Measurements from ENCODE around the gene SYNE1.

SYNE1 gene

DNA sequence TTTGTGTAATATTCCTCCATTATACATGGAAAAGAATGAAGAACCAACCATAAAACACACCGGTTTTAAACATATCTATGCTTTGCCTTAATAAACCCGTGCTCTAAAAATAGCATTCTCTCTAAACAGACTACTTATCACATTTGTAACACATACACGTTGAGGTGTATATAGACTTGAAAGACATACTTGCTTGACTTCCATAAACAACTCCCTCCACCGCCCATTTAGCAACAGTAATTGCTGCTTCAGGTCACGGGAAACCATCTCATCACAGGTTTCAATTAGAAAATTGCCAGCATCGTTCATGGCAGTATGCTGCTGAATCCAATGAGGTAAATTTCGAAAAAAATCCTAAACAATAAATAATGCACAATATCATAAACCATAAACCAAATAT is 174.0 kb downstream of the SYNE1 start:
- no peak overlapping the region for H3K18ac ChIP-seq (ENCODE audit: low read length)
- no peaks in the 10 kb centered on the region for H3K79me2 ChIP-seq (ENCODE audit: control insufficient read depth, insufficient read depth, low read length, poor library complexity)
- H3K4me1 ChIP-seq (ENCODE audit: control insufficient read depth in 1 of 2, insufficient read depth in 2 of 2, low read length in 2 of 2): no peaks in the 10 kb centered on the region
- H3K4me2 ChIP-seq (ENCODE audit: low read length): no peak overlapping the region
- H3K27ac ChIP-seq (ENCODE audit: low read depth, low read length): no peak overlapping the region
- no peak overlapping the region for H3K9ac ChIP-seq (ENCODE audit: low read length)
- H3K4me3 ChIP-seq (ENCODE audit: low read depth, low read length): no peak overlapping the region
- no peak overlapping the region for H2AFZ ChIP-seq (ENCODE audit: insufficient read depth, low read length, poor library complexity)
- no peaks in the 10 kb centered on the region for H3K79me1 ChIP-seq (ENCODE audit: low read length)
- H3K23ac ChIP-seq (ENCODE audit: low read length): no peak overlapping the region
- H2AK5ac ChIP-seq (ENCODE audit: low read length): no peak overlapping the region
- no CpG with 5 or more reads among the region's 7 CpGs for WGBS (ENCODE audit: extremely low coverage, insufficient coverage, insufficient read length)
- no peak overlapping the region for H4K12ac ChIP-seq (ENCODE audit: low read depth, low read length)
- H2BK120ac ChIP-seq (ENCODE audit: insufficient read depth, low read length, poor library complexity): no peak overlapping the region
- no peaks in the 10 kb centered on the region for H3K36me3 ChIP-seq (ENCODE audit: control insufficient read depth in 1 of 2, insufficient read depth in 2 of 2, low read length in 2 of 2)
- no peak overlapping the region for H4K91ac ChIP-seq (ENCODE audit: low read depth, low read length)
- no peaks in the 10 kb centered on the region for H3K9me3 ChIP-seq (ENCODE audit: insufficient read depth, low read depth, low read length)
- DNase-seq: no peak
- no peak overlapping the region for H3K4ac ChIP-seq (ENCODE audit: low read depth, low read length)
- no peaks in the 10 kb centered on the region for H3K27me3 ChIP-seq (ENCODE audit: insufficient read depth, low read length)
- no peak overlapping the region for H2BK5ac ChIP-seq (ENCODE audit: low read depth, low read length, poor library complexity)
- H4K8ac ChIP-seq (ENCODE audit: low read depth, low read length): no peak overlapping the region
- no peak overlapping the region for H3K14ac ChIP-seq (ENCODE audit: low read length)
- H2BK12ac ChIP-seq (ENCODE audit: low read length): no peak overlapping the region

DNA sequence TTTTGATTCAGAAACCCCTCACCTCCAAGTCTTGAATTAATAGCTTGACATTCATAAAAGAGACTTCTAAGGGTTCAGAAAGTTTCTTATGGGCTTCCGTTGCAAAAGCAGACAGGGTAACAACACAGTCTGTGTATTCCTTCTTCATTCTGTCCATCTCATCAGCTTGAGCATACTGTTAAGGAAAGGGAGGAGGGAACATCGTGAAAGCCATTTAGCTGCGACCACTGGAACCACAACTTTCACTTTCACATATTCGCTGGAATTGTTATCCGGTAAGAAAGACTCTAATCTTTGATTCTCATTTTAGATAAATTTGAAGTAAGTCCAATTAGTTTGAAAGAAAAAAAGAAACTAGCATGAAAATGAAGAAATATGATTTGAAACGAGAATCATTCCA is 174.4 kb downstream of the SYNE1 start:
- Histone ChIP-seq H3K27ac (ENCODE audit: low read depth, low read length) (no peak overlapping the region), H3K27me3 (ENCODE audit: insufficient read depth, low read length) (no peaks in the 10 kb centered on the region), H3K23ac (ENCODE audit: low read length) (no peak overlapping the region), H3K4me1 (ENCODE audit: control insufficient read depth in 1 of 2, insufficient read depth in 2 of 2, low read length in 2 of 2) (no peaks in the 10 kb centered on the region), H3K4me3 (ENCODE audit: low read depth, low read length) (no peak overlapping the region), H2AK5ac (ENCODE audit: low read length) (no peak overlapping the region), H4K8ac (ENCODE audit: low read depth, low read length) (no peak overlapping the region), H3K14ac (ENCODE audit: low read length) (no peak overlapping the region), H2BK5ac (ENCODE audit: low read depth, low read length, poor library complexity) (no peak overlapping the region), H2AFZ (ENCODE audit: insufficient read depth, low read length, poor library complexity) (no peak overlapping the region), H3K36me3 (ENCODE audit: control insufficient read depth in 1 of 2, insufficient read depth in 2 of 2, low read length in 2 of 2) (no peaks in the 10 kb centered on the region), H3K9me3 (ENCODE audit: insufficient read depth, low read depth, low read length) (no peaks in the 10 kb centered on the region), H2BK12ac (ENCODE audit: low read length) (no peak overlapping the region), H3K79me2 (ENCODE audit: control insufficient read depth, insufficient read depth, low read length, poor library complexity) (no peaks in the 10 kb centered on the region), H3K18ac (ENCODE audit: low read length) (no peak overlapping the region), H3K4me2 (ENCODE audit: low read length) (no peak overlapping the region), H2BK120ac (ENCODE audit: insufficient read depth, low read length, poor library complexity) (no peak overlapping the region), H3K4ac (ENCODE audit: low read depth, low read length) (no peak overlapping the region), H3K79me1 (ENCODE audit: low read length) (no peaks in the 10 kb centered on the region), H3K9ac (ENCODE audit: low read length) (no peak overlapping the region), H4K12ac (ENCODE audit: low read depth, low read length) (no peak overlapping the region), H4K91ac (ENCODE audit: low read depth, low read length) (no peak overlapping the region)
- no CpG with 5 or more reads among the region's 6 CpGs for WGBS (ENCODE audit: extremely low coverage, insufficient coverage, insufficient read length)
- DNase-seq: no peak

DNA sequence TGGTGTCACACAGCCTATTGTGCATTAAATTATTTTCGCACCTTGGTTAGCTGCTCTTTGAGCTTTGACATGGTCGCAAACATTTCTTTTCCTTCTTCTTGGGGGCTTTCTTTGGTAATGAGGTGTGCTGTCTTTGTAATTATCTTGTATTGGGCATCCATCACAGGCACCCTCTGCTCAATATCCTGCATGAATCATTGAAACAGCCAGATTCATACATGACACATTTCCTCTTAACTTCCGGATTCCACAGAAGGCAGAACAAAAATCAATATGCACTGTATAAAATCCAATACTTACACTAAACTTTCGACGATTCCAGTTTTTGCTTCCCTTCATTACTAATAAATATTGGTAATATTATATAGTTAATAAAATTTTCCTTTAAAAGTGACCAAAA is 175.6 kb downstream of the SYNE1 start:
- no peaks in the 10 kb centered on the region for H3K79me1 ChIP-seq (ENCODE audit: low read length)
- no peak overlapping the region for H4K12ac ChIP-seq (ENCODE audit: low read depth, low read length)
- no peak overlapping the region for H2AFZ ChIP-seq (ENCODE audit: insufficient read depth, low read length, poor library complexity)
- H3K79me2 ChIP-seq (ENCODE audit: control insufficient read depth, insufficient read depth, low read length, poor library complexity): no peaks in the 10 kb centered on the region
- H2BK5ac ChIP-seq (ENCODE audit: low read depth, low read length, poor library complexity): no peak overlapping the region
- DNase-seq: no peak
- H3K27ac ChIP-seq (ENCODE audit: low read depth, low read length): no peak overlapping the region
- H3K9ac ChIP-seq (ENCODE audit: low read length): no peak overlapping the region
- no peak overlapping the region for H4K91ac ChIP-seq (ENCODE audit: low read depth, low read length)
- H3K27me3 ChIP-seq (ENCODE audit: insufficient read depth, low read length): no peaks in the 10 kb centered on the region
- H2BK12ac ChIP-seq (ENCODE audit: low read length): no peak overlapping the region
- no peaks in the 10 kb centered on the region for H3K4me1 ChIP-seq (ENCODE audit: control insufficient read depth in 1 of 2, insufficient read depth in 2 of 2, low read length in 2 of 2)
- no peak overlapping the region for H3K4ac ChIP-seq (ENCODE audit: low read depth, low read length)
- H3K18ac ChIP-seq (ENCODE audit: low read length): no peak overlapping the region
- H3K23ac ChIP-seq (ENCODE audit: low read length): no peak overlapping the region
- no peak overlapping the region for H3K14ac ChIP-seq (ENCODE audit: low read length)
- H2BK120ac ChIP-seq (ENCODE audit: insufficient read depth, low read length, poor library complexity): no peak overlapping the region
- H2AK5ac ChIP-seq (ENCODE audit: low read length): no peak overlapping the region
- no peak overlapping the region for H3K4me3 ChIP-seq (ENCODE audit: low read depth, low read length)
- no peak overlapping the region for H4K8ac ChIP-seq (ENCODE audit: low read depth, low read length)
- H3K4me2 ChIP-seq (ENCODE audit: low read length): no peak overlapping the region
- WGBS (ENCODE audit: extremely low coverage, insufficient coverage, insufficient read length): 100% methylated on average over 2 of the region's 5 CpGs
- H3K36me3 ChIP-seq (ENCODE audit: control insufficient read depth in 1 of 2, insufficient read depth in 2 of 2, low read length in 2 of 2): no peaks in the 10 kb centered on the region
- no peaks in the 10 kb centered on the region for H3K9me3 ChIP-seq (ENCODE audit: insufficient read depth, low read depth, low read length)

DNA sequence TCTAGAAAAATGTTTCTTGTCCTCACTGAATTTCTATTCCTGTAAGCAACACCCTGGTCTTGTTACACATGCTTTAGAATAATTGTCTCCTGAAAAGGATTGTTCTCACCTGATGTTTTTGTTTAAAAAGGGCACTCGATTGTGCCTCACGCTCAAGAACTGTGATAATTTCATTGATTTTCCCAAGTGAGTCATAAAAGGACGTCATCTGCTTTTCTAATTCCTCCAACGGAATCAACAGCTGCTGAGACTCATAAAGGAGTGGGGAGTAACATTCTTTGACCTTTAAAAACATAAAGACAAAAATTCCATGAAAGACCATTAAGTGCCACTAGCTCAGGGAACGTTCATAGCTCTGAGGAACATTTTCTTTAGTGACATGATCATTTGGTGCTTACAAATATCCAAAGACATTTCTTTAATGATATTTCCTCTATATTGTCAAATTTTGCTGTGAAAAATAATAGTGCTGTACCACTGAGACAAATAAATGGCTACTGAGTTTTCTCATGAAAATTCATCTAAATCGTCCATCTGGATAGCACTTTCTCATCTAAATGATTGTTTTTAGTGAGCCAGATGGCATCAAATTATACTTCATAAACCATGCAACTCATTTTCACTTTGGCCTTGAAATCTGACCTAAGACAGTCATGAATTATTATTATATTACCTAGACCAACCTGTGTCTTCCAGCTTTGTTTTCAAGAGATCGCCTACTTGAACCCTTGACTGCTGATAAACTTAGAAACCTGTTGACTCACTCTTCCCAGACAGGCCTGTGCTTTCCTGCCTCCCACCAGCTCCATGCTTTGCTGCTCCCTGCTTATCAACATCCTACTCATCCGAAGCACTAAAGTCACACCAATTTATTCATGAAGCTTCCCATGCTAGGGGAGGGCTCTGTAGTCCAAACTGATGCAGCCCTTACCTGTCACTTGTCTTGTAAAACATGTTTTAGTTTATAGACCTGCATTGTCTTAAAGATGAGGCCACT is 178.2 kb downstream of the SYNE1 start:
- Histone ChIP-seq H2BK12ac (ENCODE audit: low read length) (no peak overlapping the region), H2BK120ac (ENCODE audit: insufficient read depth, low read length, poor library complexity) (no peak overlapping the region), H2AK5ac (ENCODE audit: low read length) (no peak overlapping the region), H3K4me1 (ENCODE audit: control insufficient read depth in 1 of 2, insufficient read depth in 2 of 2, low read length in 2 of 2) (no peaks in the 10 kb centered on the region), H2AFZ (ENCODE audit: insufficient read depth, low read length, poor library complexity) (no peak overlapping the region), H3K9ac (ENCODE audit: low read length) (no peak overlapping the region), H3K27ac (ENCODE audit: low read depth, low read length) (no peak overlapping the region), H3K23ac (ENCODE audit: low read length) (no peak overlapping the region), H3K79me2 (ENCODE audit: control insufficient read depth, insufficient read depth, low read length, poor library complexity) (no peaks in the 10 kb centered on the region), H3K4ac (ENCODE audit: low read depth, low read length) (no peak overlapping the region), H3K14ac (ENCODE audit: low read length) (no peak overlapping the region), H4K8ac (ENCODE audit: low read depth, low read length) (no peak overlapping the region), H3K4me3 (ENCODE audit: low read depth, low read length) (no peak overlapping the region), H3K36me3 (ENCODE audit: control insufficient read depth in 1 of 2, insufficient read depth in 2 of 2, low read length in 2 of 2) (no peaks in the 10 kb centered on the region), H2BK5ac (ENCODE audit: low read depth, low read length, poor library complexity) (no peak overlapping the region), H3K18ac (ENCODE audit: low read length) (no peak overlapping the region), H4K91ac (ENCODE audit: low read depth, low read length) (no peak overlapping the region), H3K4me2 (ENCODE audit: low read length) (no peak overlapping the region), H3K27me3 (ENCODE audit: insufficient read depth, low read length) (no peaks in the 10 kb centered on the region), H4K12ac (ENCODE audit: low read depth, low read length) (no peak overlapping the region), H3K79me1 (ENCODE audit: low read length) (no peaks in the 10 kb centered on the region), H3K9me3 (ENCODE audit: insufficient read depth, low read depth, low read length) (no peaks in the 10 kb centered on the region)
- DNase-seq: peak in 1 of 2 donors; percentile 3
- no CpG with 5 or more reads among the region's 8 CpGs for WGBS (ENCODE audit: extremely low coverage, insufficient coverage, insufficient read length)

All from trophoblast cell (in vitro differentiated cells and primary cell).